SK-N-SH treated with all-trans-retinoic acid at 6 μM for 48 hours (cell line): ENCODE data around the gene PPP1R1B.

ENCODE experiments used
- ATAC-seq: fragments of 200-7000 bp; cut with Tn5 transposase; 3 replicates; pipeline ENCODE4 v1.9.1; 2020; ENCODE audit warnings: mild to moderate bottlenecking, moderate library complexity
- ARNTL ChIP-seq: fragments of 450-650 bp; formaldehyde crosslinking; IDR thresholded peaks from 2 replicates; pipeline ENCODE4 v1.5.0; 2020; ENCODE audit warnings: low read depth, mild to moderate bottlenecking, moderate library complexity, borderline replicate concordance
- BACH2 ChIP-seq: fragments of 250-450 bp; sonication (Bioruptor Pico); IDR thresholded peaks from 2 replicates; pipeline ENCODE4 v1.9.0; 2021; ENCODE audit warnings: mild to moderate bottlenecking, borderline replicate concordance
- CSDC2 ChIP-seq: fragments of 250-450 bp; sonication (Bioruptor Pico); IDR thresholded peaks from 2 replicates; pipeline ENCODE4 v1.5.0; 2020; ENCODE audit warnings: mild to moderate bottlenecking, moderate library complexity
- CSRNP3 ChIP-seq: fragments of 250-450 bp; sonication (Bioruptor Pico); IDR thresholded peaks from 2 replicates; pipeline ENCODE4 v1.5.1; 2021; ENCODE audit warnings: mild to moderate bottlenecking, moderate library complexity
- ESRRG ChIP-seq: fragments of 250-450 bp; sonication (Bioruptor Pico); IDR thresholded peaks from 2 replicates; pipeline ENCODE4 v1.6.1; 2021; ENCODE audit warnings: mild to moderate bottlenecking
- GLIS3 ChIP-seq: fragments of 250-450 bp; sonication (Bioruptor Pico); IDR thresholded peaks from 2 replicates; pipeline ENCODE4 v1.5.0; 2020; ENCODE audit warnings: mild to moderate bottlenecking, moderate library complexity
- ISL1 ChIP-seq: fragments of 250-450 bp; sonication (Bioruptor Pico); IDR thresholded peaks from 2 replicates; pipeline ENCODE4 v2.1.2; 2022; ENCODE audit warnings: mild to moderate bottlenecking, moderate library complexity
- OSR1 ChIP-seq: fragments of 250-450 bp; sonication (Bioruptor Pico); IDR thresholded peaks from 2 replicates; pipeline ENCODE4 v1.8.0; 2022; ENCODE audit warnings: moderate library complexity, mild to moderate bottlenecking, inconsistent platforms
- PATZ1 ChIP-seq: fragments of 250-450 bp; sonication (Bioruptor Pico); IDR thresholded peaks from 2 replicates; pipeline ENCODE4 v1.8.0; 2020; ENCODE audit warnings: mild to moderate bottlenecking, moderate library complexity, borderline replicate concordance
- POU6F1 ChIP-seq: fragments of 250-450 bp; sonication (Bioruptor Pico); IDR thresholded peaks from 2 replicates; pipeline ENCODE4 v1.8.0; 2021; ENCODE audit warnings: low read depth, mild to moderate bottlenecking, moderate library complexity, borderline replicate concordance
- PPARA ChIP-seq: fragments of 250-450 bp; sonication (Bioruptor Pico); IDR thresholded peaks from 2 replicates; pipeline ENCODE4 v1.5.0; 2020; ENCODE audit warnings: mild to moderate bottlenecking, borderline replicate concordance
- RARB ChIP-seq: fragments of 250-450 bp; sonication (Bioruptor Pico); IDR thresholded peaks from 2 replicates; pipeline ENCODE4 v1.8.0; 2021; ENCODE audit warnings: mild to moderate bottlenecking, moderate library complexity
- SNAI2 ChIP-seq: fragments of 250-450 bp; sonication (Bioruptor Pico); IDR thresholded peaks from 2 replicates; pipeline ENCODE4 v1.5.0; 2020; ENCODE audit warnings: mild to moderate bottlenecking, moderate library complexity
- TCF4 ChIP-seq: fragments of 250-450 bp; sonication (Bioruptor Pico); IDR thresholded peaks from 2 replicates; pipeline ENCODE4 v1.8.0; 2021; ENCODE audit warnings: mild to moderate bottlenecking, moderate library complexity, borderline replicate concordance
- TOX ChIP-seq: fragments of 250-450 bp; sonication (Bioruptor Pico); IDR thresholded peaks from 2 replicates; pipeline ENCODE4 v1.8.0; 2021; ENCODE audit warnings: mild to moderate bottlenecking, moderate library complexity, borderline replicate concordance
- TSHZ2 ChIP-seq: fragments of 250-450 bp; sonication (Bioruptor Pico); IDR thresholded peaks from 2 replicates; pipeline ENCODE4 v1.5.0; 2020; ENCODE audit warnings: mild to moderate bottlenecking, moderate library complexity
- ZC3H10 ChIP-seq: fragments of 250-450 bp; sonication (Bioruptor Pico); IDR thresholded peaks from 2 replicates; pipeline ENCODE4 v1.5.1; 2021; ENCODE audit warnings: mild to moderate bottlenecking, moderate library complexity
- ZFP3 ChIP-seq: fragments of 250-450 bp; sonication (Bioruptor Pico); IDR thresholded peaks from 2 replicates; pipeline ENCODE4 v1.5.0; 2020; ENCODE audit warnings: mild to moderate bottlenecking, moderate library complexity
- ZFP30 ChIP-seq: fragments of 450-650 bp; formaldehyde crosslinking; IDR thresholded peaks from 2 replicates; pipeline ENCODE4 v1.5.0; 2022; ENCODE audit warnings: mild to moderate bottlenecking, moderate library complexity
- ZNF565 ChIP-seq: fragments of 450-650 bp; formaldehyde crosslinking; conservative IDR thresholded peaks from 2 replicates; pipeline ENCODE4 v1.5.0; 2020; ENCODE audit warnings: low read depth, mild to moderate bottlenecking, moderate library complexity
- ZNF70 ChIP-seq: fragments of 450-650 bp; formaldehyde crosslinking; IDR thresholded peaks from 2 replicates; pipeline ENCODE4 v1.5.0; 2020; ENCODE audit warnings: mild to moderate bottlenecking, moderate library complexity
- ZNF8 ChIP-seq: fragments of 450-650 bp; formaldehyde crosslinking; IDR thresholded peaks from 2 replicates; pipeline ENCODE4 v1.5.0; 2020; ENCODE audit warnings: mild to moderate bottlenecking, moderate library complexity
- TF ChIP-seq, protein P1 (sequence below): fragments of 250-450 bp; sonication (Bioruptor Pico); IDR thresholded peaks from 2 replicates; pipeline ENCODE4 v1.5.1; 2020; ENCODE audit warnings: low read depth, mild to moderate bottlenecking, moderate library complexity

Gene PPP1R1B

DNA sequence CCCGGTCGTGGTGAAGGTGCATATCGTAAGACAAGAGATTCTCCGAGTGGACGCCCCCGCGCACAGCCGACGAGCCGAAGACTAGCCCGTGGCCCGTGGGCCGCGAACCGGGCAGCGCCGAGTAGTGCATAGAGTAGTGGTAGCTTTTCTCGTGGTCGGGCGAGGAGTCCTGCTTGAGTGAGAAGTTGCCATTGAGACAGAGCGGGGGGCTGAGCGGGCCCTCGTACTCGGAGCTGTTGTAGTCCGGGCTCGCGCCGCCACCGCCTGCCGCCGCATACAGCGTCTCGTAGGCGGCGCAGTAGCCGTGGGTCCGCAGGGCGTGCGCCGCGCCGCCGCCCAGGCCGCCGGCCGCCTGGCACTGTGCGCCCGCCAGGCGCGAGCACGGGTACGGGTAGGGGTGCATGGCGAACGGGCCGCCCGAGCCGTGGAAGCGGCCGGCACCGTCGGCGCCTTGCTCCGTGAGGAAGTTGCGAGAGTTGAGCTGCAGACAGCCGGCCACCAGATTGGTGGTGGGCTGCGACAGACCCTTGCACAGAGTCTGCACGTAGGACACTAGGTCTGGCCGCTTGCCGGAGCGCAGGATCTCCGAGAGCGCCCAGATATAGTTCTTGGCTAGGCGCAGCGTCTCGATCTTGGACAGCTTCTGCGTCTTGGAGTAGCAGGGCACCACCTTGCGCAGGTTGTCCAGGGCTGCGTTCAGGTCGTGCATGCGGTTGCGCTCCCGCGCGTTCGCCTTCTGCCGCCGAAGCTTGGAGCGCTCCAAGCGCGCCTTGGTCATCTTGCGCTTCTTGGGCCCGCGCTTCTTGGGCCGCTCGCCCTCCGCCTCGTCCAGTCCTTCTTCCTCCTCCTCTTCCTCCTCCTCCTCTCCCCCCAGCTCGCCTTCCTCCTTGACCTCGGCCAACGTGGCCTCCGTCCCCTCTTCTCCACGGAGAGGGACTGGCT is 21.0 kb upstream of the PPP1R1B start:
- TF ChIP-seq OSR1 (CRISPR knock-in tag): no peak
- TF ChIP-seq ZNF70: no peak
- no peak for TF ChIP-seq RARB (CRISPR knock-in tag)
- no peak for TF ChIP-seq ZFP30 (CRISPR knock-in tag)
- TF ChIP-seq ZNF8 (CRISPR knock-in tag): no peak
- TF ChIP-seq ZNF565 (CRISPR knock-in tag): no peak
- TF ChIP-seq GLIS3 (CRISPR knock-in tag): no peak
- no peak for TF ChIP-seq ZC3H10 (CRISPR knock-in tag)
- TF ChIP-seq TSHZ2 (CRISPR knock-in tag): no peak
- peak; percentile 26; the same call in 2 of the 3 replicates for ATAC-seq

GRCh38 chr17:39606434-39607056 is 20.2 kb upstream of the PPP1R1B start:
- ATAC-seq: peak; percentile 16; the same call in 2 of the 3 replicates
- TF ChIP-seq POU6F1 (no peak), RARB (CRISPR knock-in tag) (no peak), TSHZ2 (CRISPR knock-in tag) (no peak), SNAI2 (CRISPR knock-in tag) (no peak), ZNF565 (CRISPR knock-in tag) (no peak), PPARA (no peak), ZFP3 (CRISPR knock-in tag) (no peak), ZNF70 (no peak)

DNA sequence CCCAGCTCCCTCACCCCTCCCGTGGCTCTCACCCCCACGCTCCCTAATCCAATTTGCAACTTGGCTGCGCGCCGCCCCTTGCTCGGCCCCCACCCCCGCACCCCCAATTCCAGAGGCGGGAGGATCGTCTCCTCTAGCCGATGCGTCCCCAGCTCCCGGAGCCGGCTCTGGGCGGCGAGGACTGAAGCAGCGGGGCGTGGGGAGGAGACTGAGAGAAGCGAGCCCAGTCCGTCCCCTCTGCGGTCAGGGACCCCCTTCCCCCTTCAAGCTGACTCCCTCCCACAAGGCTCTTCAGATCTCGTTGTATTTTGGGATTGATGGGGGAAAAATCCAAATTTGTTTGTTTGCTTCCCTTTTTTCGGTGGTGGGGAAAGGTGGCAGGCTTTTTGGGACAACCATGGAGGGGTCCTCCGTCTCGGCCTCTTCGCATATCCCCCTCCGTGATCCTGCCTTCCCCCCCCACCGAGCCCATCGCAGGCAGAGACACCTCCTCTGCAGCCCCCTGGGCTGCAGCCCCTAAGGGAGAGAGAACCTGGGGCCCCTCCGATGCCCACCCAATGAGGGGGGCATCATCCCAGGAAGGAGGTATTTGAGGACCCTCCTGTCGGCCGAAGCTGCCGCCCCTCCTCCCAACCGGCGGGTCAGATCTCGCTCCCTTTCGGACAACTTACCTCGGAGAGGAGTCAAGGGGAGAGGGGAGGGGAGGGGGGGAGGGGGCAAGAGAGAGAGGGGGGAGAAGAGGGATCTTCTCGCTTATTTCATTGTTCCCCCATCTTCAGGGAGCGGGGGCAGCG is 19.5 kb upstream of the PPP1R1B start:
- TF ChIP-seq ZNF565 (CRISPR knock-in tag): no peak
- no peak for TF ChIP-seq ARNTL
- TF ChIP-seq GLIS3 (CRISPR knock-in tag): no peak
- no peak for TF ChIP-seq ZFP30 (CRISPR knock-in tag)
- no peak for TF ChIP-seq PPARA
- no peak for TF ChIP-seq CSDC2 (CRISPR knock-in tag)

DNA sequence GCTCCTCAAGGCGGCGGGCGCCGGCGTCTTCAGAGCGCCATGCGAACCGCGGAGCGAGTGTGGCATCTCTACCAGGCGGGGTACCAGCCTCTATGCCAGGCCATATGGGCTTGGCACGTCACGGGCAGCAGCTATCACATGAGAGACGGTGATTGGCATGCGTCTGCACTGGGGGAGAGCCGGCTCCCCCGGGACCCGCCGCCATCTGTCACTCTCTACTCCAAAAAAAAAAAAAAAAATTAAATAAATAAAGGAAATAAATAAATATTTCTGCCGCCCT is 19.0 kb upstream of the PPP1R1B start, which contains the start of gene NEUROD2:
NEUROD2 (minus strand) TSS at position 70 of the 280 bp plus-strand sequence. CDS start 1,321 bp downstream, outside the sequence.
- no peak for ATAC-seq
- TF ChIP-seq TOX (CRISPR knock-in tag) (no peak), ZNF565 (CRISPR knock-in tag) (no peak), ESRRG (CRISPR knock-in tag) (no peak), TCF4 (CRISPR knock-in tag) (no peak), CSRNP3 (CRISPR knock-in tag) (no peak), ARNTL (no peak), BACH2 (CRISPR knock-in tag) (no peak), GLIS3 (CRISPR knock-in tag) (no peak), PATZ1 (CRISPR knock-in tag) (no peak), ISL1 (CRISPR knock-in tag) (no peak)
- TF ChIP-seq, protein P1, sequence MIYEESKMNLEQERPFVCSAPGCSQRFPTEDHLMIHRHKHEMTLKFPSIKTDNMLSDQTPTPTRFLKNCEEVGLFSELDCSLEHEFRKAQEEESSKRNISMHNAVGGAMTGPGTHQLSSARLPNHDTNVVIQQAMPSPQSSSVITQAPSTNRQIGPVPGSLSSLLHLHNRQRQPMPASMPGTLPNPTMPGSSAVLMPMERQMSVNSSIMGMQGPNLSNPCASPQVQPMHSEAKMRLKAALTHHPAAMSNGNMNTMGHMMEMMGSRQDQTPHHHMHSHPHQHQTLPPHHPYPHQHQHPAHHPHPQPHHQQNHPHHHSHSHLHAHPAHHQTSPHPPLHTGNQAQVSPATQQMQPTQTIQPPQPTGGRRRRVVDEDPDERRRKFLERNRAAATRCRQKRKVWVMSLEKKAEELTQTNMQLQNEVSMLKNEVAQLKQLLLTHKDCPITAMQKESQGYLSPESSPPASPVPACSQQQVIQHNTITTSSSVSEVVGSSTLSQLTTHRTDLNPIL (CRISPR knock-in tag): no peak

More for the DNA sequence above, 19.5 kb upstream of the PPP1R1B start:
- no peak for ATAC-seq
